Subcutaneous adipose tissue (tissue), 4 donors: ENCODE results near the gene GRAP2. TPM values are rescaled to one million over a fixed set of nuclear protein-coding genes. Genes with fewer than 3 reads are reported as not detected.

Source experiments
- CTCF ChIP-seq: fragments of 450-650 bp; IDR thresholded peaks from one replicate; pipeline ENCODE4 v1.5.1; 2016; ENCODE audit warnings: low read depth, mild to moderate bottlenecking, control low read depth, antibody characterized with exemption, moderate library complexity
- total RNA-seq, 4 donors: library from RNA; depleted of rRNA; stranded (reverse); fragments of >200 nt; gene quantifications; one replicate each; pipeline ENCODE4 v1.1.0, GENCODE V29; 2016

Gene GRAP2
- total RNA-seq, 4 donors from 2014 or later, result 0.75 to 4.8 (median 1.4) TPM

GRCh38 chr22:39894554-39895092 is 6.3 kb upstream of the GRAP2 start:
- no peak for TF ChIP-seq CTCF

DNA sequence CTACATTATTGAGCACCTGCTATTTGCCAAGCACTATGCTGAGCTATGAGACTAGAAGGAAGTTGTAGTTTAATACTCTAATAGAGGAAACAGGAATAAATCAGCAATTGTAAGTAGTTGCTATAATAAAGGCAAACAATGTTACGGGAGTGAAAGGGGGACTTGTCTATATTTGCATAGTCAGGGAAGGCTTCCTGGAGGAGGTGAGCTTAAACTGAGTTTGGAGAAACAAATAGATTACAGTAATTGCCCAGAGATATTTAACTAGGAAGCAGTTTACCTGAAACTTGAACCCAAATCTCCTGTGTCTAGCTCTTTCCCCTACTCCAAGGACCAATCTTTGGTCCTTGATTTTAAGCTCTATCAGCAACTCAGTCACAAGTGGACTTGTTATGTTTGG is 5.2 kb upstream of the GRAP2 start:
- TF ChIP-seq CTCF, result no peak

- TF ChIP-seq CTCF, result no peak
Observed at GRCh38 chr22:39896313-39896996, 4.4 kb upstream of the GRAP2 start.

- TF ChIP-seq CTCF, result no peak
Observed at GRCh38 chr22:39897841-39898240, 3.0 kb upstream of the GRAP2 start.

GRCh38 chr22:39898997-39899396 is 1.9 kb upstream of the GRAP2 start:
- no peak for TF ChIP-seq CTCF

- no peak for TF ChIP-seq CTCF
Observed at GRCh38 chr22:39901565-39902146, 772 bp downstream of the GRAP2 start.

DNA sequence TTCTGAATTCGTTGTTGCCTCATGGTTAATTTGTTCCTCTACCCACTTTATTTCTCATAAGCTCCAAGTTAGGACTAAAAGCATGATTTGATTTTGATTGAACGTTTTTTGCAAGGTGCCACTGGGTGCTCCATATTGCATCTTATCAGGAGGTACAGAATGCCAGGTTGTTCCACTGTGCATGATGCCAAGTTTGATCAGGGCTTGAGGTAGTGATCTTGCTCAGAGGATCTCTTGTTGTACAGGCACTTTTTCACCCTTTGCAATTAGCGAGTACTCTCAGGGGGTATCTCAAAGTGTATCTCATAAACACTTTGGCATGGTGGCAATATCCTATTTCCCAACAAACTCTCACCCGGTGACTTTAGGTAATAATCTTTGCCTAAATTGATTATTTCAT is 4.0 kb downstream of the GRAP2 start:
- no peak for TF ChIP-seq CTCF
